Stimulated activated naive CD4-positive, alpha-beta T cell treated with Interleukin-2 at 50 U/mL for 16 hours (primary cell): ENCODE data around the gene TAS2R1.

Experiments used
- DNase-seq: peaks from one replicate; lab custom pipeline; 2025; lab: John Stamatoyannopoulos, UW

Gene TAS2R1

GRCh38 chr5:9588254-9588653 lies 41.9 kb downstream of the TAS2R1 start:
- DNase-seq: no peak

GRCh38 chr5:9587135-9587534 lies 43.0 kb downstream of the TAS2R1 start:
- no peak for DNase-seq

- no peak for DNase-seq
Measured at GRCh38 chr5:9582406-9582805, 47.7 kb downstream of the TAS2R1 start.
